Measurements from ENCODE around the gene ANKRD42.

ANKRD42 gene

GRCh38 chr11:83287631-83288030, 94.1 kb downstream of the ANKRD42 start:
- DNase-seq (ENCODE audit: low spot score) = no peak

GRCh38 chr11:83292709-83293456, 99.4 kb downstream of the ANKRD42 start:
- DNase-seq (ENCODE audit: low spot score) = no peak

GRCh38 chr11:83293457-83293774, 99.9 kb downstream of the ANKRD42 start:
- no peak for DNase-seq (ENCODE audit: low spot score)

- no peak for DNase-seq (ENCODE audit: low spot score)
These were observed 100.7 kb downstream of the ANKRD42 start for GRCh38 chr11:83294208-83294607.
